HL-60 (cell line): ENCODE measurements around the gene STXBP1.

Source experiments
- POLR2AphosphoS5 ChIP-seq: IDR thresholded peaks from 2 replicates; pipeline ENCODE4 v1.6.1; 2012; ENCODE audit warnings: low read depth
- SPI1 ChIP-seq: IDR thresholded peaks from 2 replicates; pipeline ENCODE4 v1.6.1; 2012; ENCODE audit warnings: low read depth, mild to moderate bottlenecking, borderline replicate concordance
- TF ChIP-seq, protein P1 (sequence below): IDR thresholded peaks from 2 replicates; pipeline ENCODE4 v1.6.1; 2012; ENCODE audit warnings: low read depth; ENCODE audit not compliant: insufficient replicate concordance
- TF ChIP-seq, protein P2 (sequence below): IDR thresholded peaks from one replicate; pipeline ENCODE4 v1.5.1; 2011; ENCODE audit warnings: low read length, control low read depth, inconsistent platforms; ENCODE audit not compliant: insufficient read depth

DNA sequence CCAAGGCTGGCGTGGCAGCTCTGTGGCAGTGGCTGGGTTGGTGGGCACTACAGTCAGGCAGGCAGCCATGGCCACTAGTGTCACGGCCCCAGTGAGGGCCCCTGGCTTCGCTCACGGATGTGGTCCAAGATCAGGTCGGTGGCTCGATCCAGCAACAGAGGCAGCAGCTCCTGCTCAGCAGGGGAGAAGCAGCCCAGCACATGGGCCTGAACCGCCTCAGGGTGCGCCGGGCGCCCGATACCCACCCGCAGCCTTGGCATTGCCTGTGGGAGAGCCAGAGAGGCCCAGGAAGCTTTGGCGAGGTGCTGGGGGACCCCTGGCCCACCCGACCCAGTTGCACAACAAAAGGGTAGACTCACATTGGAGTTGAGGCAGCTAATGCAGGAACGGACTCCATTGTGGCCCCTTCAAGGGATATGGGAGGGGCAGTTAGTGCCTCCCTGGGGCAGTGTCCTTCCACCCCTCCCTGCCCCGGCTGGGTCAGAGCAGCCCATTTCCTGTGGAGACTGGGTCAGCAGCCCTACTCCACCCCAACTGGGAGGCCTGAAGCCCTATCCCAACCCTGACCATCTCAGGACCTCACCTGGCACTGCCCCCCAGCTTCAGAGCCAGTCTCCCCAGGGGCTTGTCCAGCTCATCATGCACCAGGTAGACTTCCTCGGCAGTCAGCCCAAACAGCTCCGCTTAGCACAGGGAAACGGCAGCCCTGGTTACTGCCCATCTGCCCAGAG is 102.1 kb downstream of the STXBP1 start:
- TF ChIP-seq, protein P1, sequence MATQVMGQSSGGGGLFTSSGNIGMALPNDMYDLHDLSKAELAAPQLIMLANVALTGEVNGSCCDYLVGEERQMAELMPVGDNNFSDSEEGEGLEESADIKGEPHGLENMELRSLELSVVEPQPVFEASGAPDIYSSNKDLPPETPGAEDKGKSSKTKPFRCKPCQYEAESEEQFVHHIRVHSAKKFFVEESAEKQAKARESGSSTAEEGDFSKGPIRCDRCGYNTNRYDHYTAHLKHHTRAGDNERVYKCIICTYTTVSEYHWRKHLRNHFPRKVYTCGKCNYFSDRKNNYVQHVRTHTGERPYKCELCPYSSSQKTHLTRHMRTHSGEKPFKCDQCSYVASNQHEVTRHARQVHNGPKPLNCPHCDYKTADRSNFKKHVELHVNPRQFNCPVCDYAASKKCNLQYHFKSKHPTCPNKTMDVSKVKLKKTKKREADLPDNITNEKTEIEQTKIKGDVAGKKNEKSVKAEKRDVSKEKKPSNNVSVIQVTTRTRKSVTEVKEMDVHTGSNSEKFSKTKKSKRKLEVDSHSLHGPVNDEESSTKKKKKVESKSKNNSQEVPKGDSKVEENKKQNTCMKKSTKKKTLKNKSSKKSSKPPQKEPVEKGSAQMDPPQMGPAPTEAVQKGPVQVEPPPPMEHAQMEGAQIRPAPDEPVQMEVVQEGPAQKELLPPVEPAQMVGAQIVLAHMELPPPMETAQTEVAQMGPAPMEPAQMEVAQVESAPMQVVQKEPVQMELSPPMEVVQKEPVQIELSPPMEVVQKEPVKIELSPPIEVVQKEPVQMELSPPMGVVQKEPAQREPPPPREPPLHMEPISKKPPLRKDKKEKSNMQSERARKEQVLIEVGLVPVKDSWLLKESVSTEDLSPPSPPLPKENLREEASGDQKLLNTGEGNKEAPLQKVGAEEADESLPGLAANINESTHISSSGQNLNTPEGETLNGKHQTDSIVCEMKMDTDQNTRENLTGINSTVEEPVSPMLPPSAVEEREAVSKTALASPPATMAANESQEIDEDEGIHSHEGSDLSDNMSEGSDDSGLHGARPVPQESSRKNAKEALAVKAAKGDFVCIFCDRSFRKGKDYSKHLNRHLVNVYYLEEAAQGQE, result no peak
- TF ChIP-seq, protein P2, sequence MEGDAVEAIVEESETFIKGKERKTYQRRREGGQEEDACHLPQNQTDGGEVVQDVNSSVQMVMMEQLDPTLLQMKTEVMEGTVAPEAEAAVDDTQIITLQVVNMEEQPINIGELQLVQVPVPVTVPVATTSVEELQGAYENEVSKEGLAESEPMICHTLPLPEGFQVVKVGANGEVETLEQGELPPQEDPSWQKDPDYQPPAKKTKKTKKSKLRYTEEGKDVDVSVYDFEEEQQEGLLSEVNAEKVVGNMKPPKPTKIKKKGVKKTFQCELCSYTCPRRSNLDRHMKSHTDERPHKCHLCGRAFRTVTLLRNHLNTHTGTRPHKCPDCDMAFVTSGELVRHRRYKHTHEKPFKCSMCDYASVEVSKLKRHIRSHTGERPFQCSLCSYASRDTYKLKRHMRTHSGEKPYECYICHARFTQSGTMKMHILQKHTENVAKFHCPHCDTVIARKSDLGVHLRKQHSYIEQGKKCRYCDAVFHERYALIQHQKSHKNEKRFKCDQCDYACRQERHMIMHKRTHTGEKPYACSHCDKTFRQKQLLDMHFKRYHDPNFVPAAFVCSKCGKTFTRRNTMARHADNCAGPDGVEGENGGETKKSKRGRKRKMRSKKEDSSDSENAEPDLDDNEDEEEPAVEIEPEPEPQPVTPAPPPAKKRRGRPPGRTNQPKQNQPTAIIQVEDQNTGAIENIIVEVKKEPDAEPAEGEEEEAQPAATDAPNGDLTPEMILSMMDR, result no peak
- TF ChIP-seq POLR2AphosphoS5 (no peak), SPI1 (no peak)
